Lower leg skin (tissue), 4 donors: ENCODE results near the gene ATP6V1D. TPM values are rescaled to one million over a fixed set of nuclear protein-coding genes. Genes with fewer than 3 reads are reported as not detected.

Experiments
- DNase-seq, 2 donors: peaks; one replicate each; pipeline ENCODE4 v3.0.0-alpha.2; 2019; ENCODE audit warnings: low spot score in 2 of 2
- H3K4me3 ChIP-seq: fragments of 200-600 bp; sonication (generic); 2 replicates; pipeline ENCODE4 v1.5.1; 2017; ENCODE audit warnings: mild to moderate bottlenecking, low read depth; ENCODE audit not compliant: poor library complexity, severe bottlenecking
- CTCF ChIP-seq, 3 donors: fragments of 450-650 bp; IDR thresholded peaks; one replicate each; pipeline ENCODE4 v1.5.1; 2016; ENCODE audit warnings: antibody characterized with exemption in 3 of 3, mild to moderate bottlenecking in 3 of 3, moderate library complexity in 2 of 3
- POLR2A ChIP-seq, 2 donors: fragments of 450-650 bp; IDR thresholded peaks; one replicate each; pipeline ENCODE4 v1.6.1; 2016 to 2017; ENCODE audit warnings: antibody characterized with exemption in 2 of 2, mild to moderate bottlenecking in 1 of 2, moderate library complexity in 1 of 2
- WGBS, 2 donors: methylation state at CpG; one replicate each; pipeline ENCODE4 v1.1.5; 2018; 5-methylcytosine and 5-hydroxymethylcytosine counted together
- intact Hi-C: fragments of 100-400 bp; cut with DNase I; formaldehyde crosslinking; loops from one replicate; pipeline ENCODE4 v1.15.0; 2023; ENCODE audit warnings: low total_unique reads
- total RNA-seq, 4 donors: library from RNA; depleted of rRNA; stranded (reverse); fragments of >200 nt; gene quantifications; one replicate each; pipeline ENCODE4 v1.1.0, GENCODE V29; 2016

ATP6V1D gene
- total RNA-seq, 4 donors from 2014 or later = 64.9 to 80.0 (median 74.7) TPM

- no peak for DNase-seq
- WGBS, 2 donors = 1% methylated on average over 32 to 34 of the region's 34 CpGs
These were observed 1.0 kb upstream of the ATP6V1D start for GRCh38 chr14:67360470-67361206.

GRCh38 chr14:67358924-67359774, 455 bp downstream of the ATP6V1D start:
- TF ChIP-seq CTCF (IDR thresholded peaks at IDR 0.05) (no peak), POLR2A (IDR thresholded peaks at IDR 0.05) (no peak)
- DNase-seq = peak in 1 of 2 donors; percentile 21
- H3K4me3 ChIP-seq = peak overlapping the region; percentile 62
- intact Hi-C loops = no loop called here
- WGBS, 2 donors = 1 to 2% methylated on average over 38 of the region's 38 CpGs

More at GRCh38 chr14:67360470-67361206, 1.0 kb upstream of the ATP6V1D start:
- TF ChIP-seq POLR2A (IDR thresholded peaks at IDR 0.05) = no peak
- no peak for TF ChIP-seq CTCF (IDR thresholded peaks at IDR 0.05)
- intact Hi-C loops = loop anchor here (10.0 kb wide), 1 partner anchor 1946 kb away; the partner anchor contains the start of gene FUT8
- peak overlapping the region; percentile 73 for H3K4me3 ChIP-seq

- TF ChIP-seq POLR2A (IDR thresholded peaks at IDR 0.05) (no peak), CTCF (IDR thresholded peaks at IDR 0.05) (no peak)
- DNase-seq = no peak
- 55 to 58% methylated on average over 9 of the region's 9 CpGs for WGBS, 2 donors
- no peak overlapping the region for H3K4me3 ChIP-seq
- intact Hi-C loops = no loop called here
These were observed 1.6 kb downstream of the ATP6V1D start for GRCh38 chr14:67357969-67358354.

- DNase-seq = no peak
- H3K4me3 ChIP-seq = no peak overlapping the region
- TF ChIP-seq CTCF (IDR thresholded peaks at IDR 0.05) = no peak
- no peak for TF ChIP-seq POLR2A (IDR thresholded peaks at IDR 0.05)
- intact Hi-C loops = no loop called here
- 54 to 65% methylated on average over 4 of the region's 4 CpGs for WGBS, 2 donors
These were observed 2.2 kb downstream of the ATP6V1D start for GRCh38 chr14:67357186-67357968.

- no peak for DNase-seq
- 85 to 87% methylated on average over 5 of the region's 5 CpGs for WGBS, 2 donors
- intact Hi-C loops = no loop called here
- no peak overlapping the region for H3K4me3 ChIP-seq
- TF ChIP-seq POLR2A (IDR thresholded peaks at IDR 0.05) (no peak), CTCF (IDR thresholded peaks at IDR 0.05) (no peak)
These were observed 7.5 kb downstream of the ATP6V1D start for GRCh38 chr14:67352055-67352454.
